ENCODE measurements around the gene ADAP2.

DNA sequence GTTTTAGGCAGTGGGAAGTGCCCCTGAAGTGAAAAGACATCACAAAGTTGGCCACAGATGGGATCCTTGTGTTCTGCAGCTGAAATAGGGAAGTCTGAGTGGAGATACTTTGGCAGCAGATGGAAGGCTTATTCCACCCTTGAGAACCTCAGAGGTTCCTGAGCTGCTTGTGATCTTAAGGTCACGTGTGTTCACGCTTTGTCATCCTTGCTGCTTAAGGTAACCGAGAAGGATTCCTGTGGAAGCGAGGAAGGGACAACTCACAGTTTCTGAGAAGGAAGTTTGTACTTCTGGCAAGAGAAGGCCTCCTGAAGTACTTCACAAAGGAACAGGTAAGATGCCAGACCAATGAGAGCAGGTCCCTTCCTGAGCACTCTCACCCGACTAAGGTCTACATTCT is 12.2 kb downstream of the ADAP2 start:
- no peak for TF ChIP-seq POLR2A (IDR thresholded peaks at IDR 0.05; ENCODE audit: low read depth)
- no peak for TF ChIP-seq CTCF (IDR thresholded peaks at IDR 0.05)
- TF ChIP-seq POLR2AphosphoS5 (IDR thresholded peaks at IDR 0.05), result no peak
- no peak for TF ChIP-seq EP300 (IDR thresholded peaks at IDR 0.05)

Data from esophagus muscularis mucosa (tissue), 4 donors.